Glutamatergic neuron (in vitro differentiated cells): ENCODE data around the gene GAREM2. TPM values are rescaled to one million over a fixed set of nuclear protein-coding genes. Genes with fewer than 3 reads are reported as not detected.
A peak's percentile ranks its signal among the peaks of the same experiment; 100 is the strongest.

Experiments used
- DNase-seq: peaks from one replicate; pipeline ENCODE4 v3.0.0; 2022
- H3K27ac Mint-ChIP-seq: one replicate; pipeline ENCODE4 v1.8.0; 2020; ENCODE audit warnings: mild to moderate bottlenecking, mixed read lengths, inconsistent platforms; ENCODE audit not compliant: unreplicated experiment
- H3K27me3 Mint-ChIP-seq: one replicate; pipeline ENCODE4 v1.8.0; 2020; ENCODE audit warnings: mild to moderate bottlenecking, moderate library complexity, mixed read lengths, inconsistent platforms; ENCODE audit not compliant: unreplicated experiment
- H3K36me3 Mint-ChIP-seq: one replicate; pipeline ENCODE4 v1.8.0; 2020; ENCODE audit warnings: mild to moderate bottlenecking, mixed read lengths, inconsistent platforms; ENCODE audit not compliant: unreplicated experiment
- H3K4me1 Mint-ChIP-seq: one replicate; pipeline ENCODE4 v1.8.0; 2020; ENCODE audit warnings: mild to moderate bottlenecking, low read depth, mixed read lengths, inconsistent platforms; ENCODE audit not compliant: unreplicated experiment
- H3K4me3 Mint-ChIP-seq: one replicate; pipeline ENCODE4 v1.8.0; 2020; ENCODE audit warnings: mild to moderate bottlenecking, mixed read lengths, inconsistent platforms; ENCODE audit not compliant: unreplicated experiment
- H3K9me3 Mint-ChIP-seq: one replicate; pipeline ENCODE4 v1.8.0; 2020; ENCODE audit warnings: mild to moderate bottlenecking, moderate library complexity, mixed read lengths, inconsistent platforms; ENCODE audit not compliant: unreplicated experiment
- total RNA-seq: library from RNA; stranded (reverse); fragmentation: NEBNext Ultra II Directional; extraction: Animal tissue kit (Norgen Biotek cat#: 25700); gene quantifications from one replicate; pipeline ENCODE4 v1.2.1, GENCODE V29; 2021; ENCODE audit not compliant: unreplicated experiment
- TF ChIP-seq, protein P1 (sequence below): fragments of 200-600 bp; sonication (generic); IDR thresholded peaks from one replicate; pipeline ENCODE4 v1.5.0; 2021; ENCODE audit not compliant: partially characterized antibody, unreplicated experiment

The GAREM2 gene
- total RNA-seq, 1 donor from 2014 or later = 49.3 TPM

GRCh38 chr2:26136451-26136850 lies 36.4 kb upstream of the GAREM2 start:
- H3K4me3 Mint-ChIP-seq = no peak overlapping the region
- DNase-seq = no peak
- H3K9me3 Mint-ChIP-seq = peaks cover 6% of the 10 kb centered on the region
- no peaks in the 10 kb centered on the region for H3K36me3 Mint-ChIP-seq
- no peak overlapping the region for H3K27ac Mint-ChIP-seq
- TF ChIP-seq, protein P1, sequence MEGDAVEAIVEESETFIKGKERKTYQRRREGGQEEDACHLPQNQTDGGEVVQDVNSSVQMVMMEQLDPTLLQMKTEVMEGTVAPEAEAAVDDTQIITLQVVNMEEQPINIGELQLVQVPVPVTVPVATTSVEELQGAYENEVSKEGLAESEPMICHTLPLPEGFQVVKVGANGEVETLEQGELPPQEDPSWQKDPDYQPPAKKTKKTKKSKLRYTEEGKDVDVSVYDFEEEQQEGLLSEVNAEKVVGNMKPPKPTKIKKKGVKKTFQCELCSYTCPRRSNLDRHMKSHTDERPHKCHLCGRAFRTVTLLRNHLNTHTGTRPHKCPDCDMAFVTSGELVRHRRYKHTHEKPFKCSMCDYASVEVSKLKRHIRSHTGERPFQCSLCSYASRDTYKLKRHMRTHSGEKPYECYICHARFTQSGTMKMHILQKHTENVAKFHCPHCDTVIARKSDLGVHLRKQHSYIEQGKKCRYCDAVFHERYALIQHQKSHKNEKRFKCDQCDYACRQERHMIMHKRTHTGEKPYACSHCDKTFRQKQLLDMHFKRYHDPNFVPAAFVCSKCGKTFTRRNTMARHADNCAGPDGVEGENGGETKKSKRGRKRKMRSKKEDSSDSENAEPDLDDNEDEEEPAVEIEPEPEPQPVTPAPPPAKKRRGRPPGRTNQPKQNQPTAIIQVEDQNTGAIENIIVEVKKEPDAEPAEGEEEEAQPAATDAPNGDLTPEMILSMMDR = no peak
- peaks cover 4% of the 10 kb centered on the region for H3K27me3 Mint-ChIP-seq
- peaks cover 9% of the 10 kb centered on the region for H3K4me1 Mint-ChIP-seq

DNA sequence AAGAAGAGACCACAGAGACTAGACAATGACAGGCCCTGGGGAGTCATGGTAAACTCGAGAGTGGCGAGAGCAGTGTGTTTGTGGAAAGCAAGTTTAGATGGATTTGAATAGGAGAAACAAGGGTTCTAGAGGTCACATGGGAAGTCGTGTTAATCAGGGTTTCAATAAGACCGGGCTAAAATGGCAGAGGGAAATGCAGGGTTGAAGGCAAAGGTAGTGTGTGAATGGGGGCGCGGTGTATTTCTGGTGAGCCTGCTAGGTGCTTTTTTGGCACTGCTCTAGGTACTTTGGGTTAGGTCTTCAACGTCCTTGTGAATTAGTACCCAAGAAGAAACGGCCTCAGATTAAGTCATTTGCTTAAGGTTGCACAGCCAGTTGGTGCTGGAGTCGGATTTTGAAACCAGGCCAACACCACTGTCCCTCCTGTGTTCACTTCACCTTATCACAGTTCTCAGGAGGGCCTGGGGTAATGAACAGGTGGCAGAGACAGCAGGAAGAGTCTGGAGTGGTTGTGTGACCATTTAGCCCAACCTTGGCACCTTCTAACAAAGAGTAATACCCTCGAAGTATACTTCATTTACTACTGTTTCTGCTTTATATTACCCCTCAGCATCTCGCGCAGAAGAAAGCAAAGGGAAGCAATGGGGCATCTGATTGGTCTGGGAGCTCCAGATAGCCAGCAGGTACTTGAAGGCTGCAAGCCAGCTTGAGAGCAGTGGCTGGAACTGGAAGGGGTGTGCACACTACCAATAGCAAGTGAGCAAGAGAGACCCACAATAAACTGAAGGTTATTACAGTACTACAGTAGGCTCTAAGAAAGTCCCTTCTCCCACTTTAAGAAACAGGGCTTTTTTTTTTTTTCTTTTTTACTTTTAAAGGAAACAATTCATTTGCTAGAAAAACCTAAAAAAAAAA lies 33.4 kb upstream of the GAREM2 start:
- peak overlapping the region; percentile 27 for H3K4me3 Mint-ChIP-seq
- peak overlapping the region; percentile 65 for H3K27ac Mint-ChIP-seq
- TF ChIP-seq, protein P1 = no peak

DNA sequence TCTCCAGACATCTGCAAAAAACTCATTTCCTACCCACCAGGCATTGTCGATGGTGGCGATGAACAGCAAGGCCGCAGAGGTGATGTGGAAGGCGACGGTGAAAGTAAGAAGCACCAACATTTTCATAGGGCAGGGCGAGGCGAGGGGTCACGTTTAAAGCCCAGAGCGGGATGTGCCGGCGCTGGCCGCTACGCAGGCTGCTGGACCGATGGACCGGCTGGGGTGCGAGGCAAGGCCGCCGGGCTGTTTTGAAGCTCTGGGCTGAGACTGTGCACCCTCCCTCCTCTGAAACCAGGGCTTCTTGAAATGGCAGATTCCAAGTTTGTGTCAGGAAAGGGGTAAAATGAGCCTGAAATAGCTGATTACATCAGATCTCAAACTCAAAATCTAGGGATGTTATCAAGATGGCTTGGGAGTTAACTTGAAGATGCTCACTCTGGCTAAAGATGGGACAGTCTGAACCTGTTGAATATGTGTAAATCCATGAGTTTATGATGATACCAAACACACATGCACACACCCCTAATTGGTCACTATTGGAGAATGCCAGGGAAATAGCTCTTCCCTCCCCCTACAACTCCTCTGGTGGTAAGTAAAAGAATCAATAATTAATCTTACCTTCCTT lies 31.6 kb upstream of the GAREM2 start:
- H3K27me3 Mint-ChIP-seq = no peaks in the 10 kb centered on the region
- H3K4me1 Mint-ChIP-seq = peaks cover 6% of the 10 kb centered on the region
- TF ChIP-seq, protein P1 = no peak
- no peak overlapping the region for H3K4me3 Mint-ChIP-seq
- no peak overlapping the region for H3K27ac Mint-ChIP-seq
- no peak for DNase-seq
- no peaks in the 10 kb centered on the region for H3K36me3 Mint-ChIP-seq
- H3K9me3 Mint-ChIP-seq = peaks cover 8% of the 10 kb centered on the region

More for the DNA sequence above, 33.4 kb upstream of the GAREM2 start:
- peaks cover 4% of the 10 kb centered on the region for H3K27me3 Mint-ChIP-seq
- no peaks in the 10 kb centered on the region for H3K36me3 Mint-ChIP-seq
- DNase-seq = no peak
- H3K9me3 Mint-ChIP-seq = peaks cover 8% of the 10 kb centered on the region
- peaks cover 8% of the 10 kb centered on the region for H3K4me1 Mint-ChIP-seq

DNA sequence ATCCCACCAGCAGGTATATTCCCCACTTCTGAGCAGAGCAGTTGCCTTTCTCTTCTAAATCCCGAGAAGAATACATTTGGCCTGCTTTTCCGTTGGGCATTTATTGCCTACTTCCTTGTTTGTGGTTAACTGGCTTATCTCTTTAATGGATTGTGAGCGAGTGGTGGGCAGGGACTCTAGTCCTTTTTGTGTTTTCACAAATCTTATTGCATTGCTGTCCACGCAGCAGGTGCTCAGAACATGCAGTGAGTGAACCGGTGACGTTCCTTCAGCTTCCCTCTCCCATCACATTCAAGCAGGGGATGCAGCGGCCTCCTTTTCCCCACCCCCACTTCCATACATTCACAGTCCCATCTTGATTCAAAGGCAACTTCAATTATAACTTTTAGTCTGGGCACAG lies 28.9 kb upstream of the GAREM2 start:
- Mint-ChIP-seq H3K27ac (no peak overlapping the region), H3K4me1 (peaks cover 4% of the 10 kb centered on the region)
- TF ChIP-seq, protein P1 = no peak

More for the DNA sequence above, 28.9 kb upstream of the GAREM2 start:
- no peaks in the 10 kb centered on the region for H3K36me3 Mint-ChIP-seq
- no peak for DNase-seq
- H3K4me3 Mint-ChIP-seq = no peak overlapping the region
- peaks cover 9% of the 10 kb centered on the region for H3K9me3 Mint-ChIP-seq
- H3K27me3 Mint-ChIP-seq = no peaks in the 10 kb centered on the region
